Measurements from ENCODE around the gene RPL39L. TPM values are rescaled to one million over a fixed set of nuclear protein-coding genes. Genes with fewer than 3 reads are reported as not detected.

Gene RPL39L
- total RNA-seq, 1 donor from 2014 or later, result 32.2 TPM

GRCh38 chr3:187093320-187093719, 46.0 kb downstream of the RPL39L start:
- Mint-ChIP-seq H3K36me3 (ENCODE audit: low read depth) (peaks cover 51% of the 10 kb centered on the region), H3K27me3 (ENCODE audit: low read depth) (no peaks in the 10 kb centered on the region), H3K9me3 (peaks cover 30% of the 10 kb centered on the region), H3K27ac (ENCODE audit: unreplicated experiment) (no peak overlapping the region), H3K4me3 (no peak overlapping the region), H3K4me1 (no peaks in the 10 kb centered on the region)
- TF ChIP-seq CTCF (conservative IDR thresholded peaks at IDR 0.05), result no peak
- DNase-seq (ENCODE audit: low read depth, low spot score), result no peak

- no peak for DNase-seq (ENCODE audit: low read depth, low spot score)
- no peaks in the 10 kb centered on the region for H3K4me1 Mint-ChIP-seq
- H3K27ac Mint-ChIP-seq (ENCODE audit: unreplicated experiment), result no peak overlapping the region
- TF ChIP-seq CTCF (conservative IDR thresholded peaks at IDR 0.05), result no peak
- no peaks in the 10 kb centered on the region for H3K27me3 Mint-ChIP-seq (ENCODE audit: low read depth)
- peaks cover 22% of the 10 kb centered on the region for H3K9me3 Mint-ChIP-seq
- H3K36me3 Mint-ChIP-seq (ENCODE audit: low read depth), result peaks cover 43% of the 10 kb centered on the region
- H3K4me3 Mint-ChIP-seq, result no peak overlapping the region
These were observed 50.6 kb downstream of the RPL39L start for GRCh38 chr3:187088701-187089100.

GRCh38 chr3:187086831-187087230, 52.5 kb downstream of the RPL39L start:
- no peak for DNase-seq (ENCODE audit: low read depth, low spot score)
- no peaks in the 10 kb centered on the region for H3K27me3 Mint-ChIP-seq (ENCODE audit: low read depth)
- no peak overlapping the region for H3K27ac Mint-ChIP-seq (ENCODE audit: unreplicated experiment)
- H3K36me3 Mint-ChIP-seq (ENCODE audit: low read depth), result peaks cover 39% of the 10 kb centered on the region
- H3K4me3 Mint-ChIP-seq, result no peak overlapping the region
- peaks cover 22% of the 10 kb centered on the region for H3K9me3 Mint-ChIP-seq
- no peaks in the 10 kb centered on the region for H3K4me1 Mint-ChIP-seq
- TF ChIP-seq CTCF (conservative IDR thresholded peaks at IDR 0.05), result no peak

GRCh38 chr3:187085933-187086332, 53.4 kb downstream of the RPL39L start:
- peaks cover 20% of the 10 kb centered on the region for H3K9me3 Mint-ChIP-seq
- no peaks in the 10 kb centered on the region for H3K27me3 Mint-ChIP-seq (ENCODE audit: low read depth)
- DNase-seq (ENCODE audit: low read depth, low spot score), result no peak
- no peak for TF ChIP-seq CTCF (conservative IDR thresholded peaks at IDR 0.05)
- no peak overlapping the region for H3K27ac Mint-ChIP-seq (ENCODE audit: unreplicated experiment)
- H3K36me3 Mint-ChIP-seq (ENCODE audit: low read depth), result peaks cover 34% of the 10 kb centered on the region
- no peak overlapping the region for H3K4me3 Mint-ChIP-seq
- H3K4me1 Mint-ChIP-seq, result no peaks in the 10 kb centered on the region

GRCh38 chr3:187085021-187085666, 54.2 kb downstream of the RPL39L start:
- DNase-seq (ENCODE audit: low read depth, low spot score), result no peak
- Mint-ChIP-seq H3K36me3 (ENCODE audit: low read depth) (peaks cover 29% of the 10 kb centered on the region), H3K27ac (ENCODE audit: unreplicated experiment) (no peak overlapping the region), H3K9me3 (peaks cover 20% of the 10 kb centered on the region), H3K4me3 (no peak overlapping the region), H3K4me1 (no peaks in the 10 kb centered on the region), H3K27me3 (ENCODE audit: low read depth) (no peaks in the 10 kb centered on the region)
- no peak for TF ChIP-seq CTCF (conservative IDR thresholded peaks at IDR 0.05)
